ENCODE results near the gene GABBR2.
"Not testable (repeated sequence)": the region's sequence is repeated elsewhere in the genome, so short reads cannot be mapped to it uniquely, and the experiment has no call there.

Gene GABBR2

GRCh38 chr9:98288881-98289280 is 419.9 kb downstream of the GABBR2 start:
- TF ChIP-seq CTCF (IDR thresholded peaks at IDR 0.05; ENCODE audit: control insufficient read depth, extremely low read depth, insufficient read depth), result no peak
- DNase-seq (ENCODE audit: low read depth), result no peak
- H3K4me3 ChIP-seq (ENCODE audit: low read depth, low read length), result no peak overlapping the region

GRCh38 chr9:98287384-98287783 is 421.4 kb downstream of the GABBR2 start:
- no peak overlapping the region for H3K4me3 ChIP-seq (ENCODE audit: low read depth, low read length)
- DNase-seq (ENCODE audit: low read depth), result no peak
- no peak for TF ChIP-seq CTCF (IDR thresholded peaks at IDR 0.05; ENCODE audit: control insufficient read depth, extremely low read depth, insufficient read depth)

- no peak for TF ChIP-seq CTCF (IDR thresholded peaks at IDR 0.05; ENCODE audit: control insufficient read depth, extremely low read depth, insufficient read depth)
- no peak for DNase-seq (ENCODE audit: low read depth)
- no peak overlapping the region for H3K4me3 ChIP-seq (ENCODE audit: low read depth, low read length)
Observed at GRCh38 chr9:98285446-98285845, 423.3 kb downstream of the GABBR2 start.

- H3K4me3 ChIP-seq (ENCODE audit: low read depth, low read length), result no peak overlapping the region
- DNase-seq (ENCODE audit: low read depth), result no peak
- no peak for TF ChIP-seq CTCF (IDR thresholded peaks at IDR 0.05; ENCODE audit: control insufficient read depth, extremely low read depth, insufficient read depth)
Observed at GRCh38 chr9:98284754-98285153, 424.0 kb downstream of the GABBR2 start.

GRCh38 chr9:98283143-98283542 is 425.6 kb downstream of the GABBR2 start:
- DNase-seq (ENCODE audit: low read depth); H3K4me3 ChIP-seq (ENCODE audit: low read depth, low read length): not testable (repeated sequence)

GRCh38 chr9:98281281-98281680 is 427.5 kb downstream of the GABBR2 start:
- TF ChIP-seq CTCF (IDR thresholded peaks at IDR 0.05; ENCODE audit: control insufficient read depth, extremely low read depth, insufficient read depth), result no peak
- DNase-seq (ENCODE audit: low read depth), result no peak

GRCh38 chr9:98280574-98280973 is 428.2 kb downstream of the GABBR2 start:
- DNase-seq (ENCODE audit: low read depth), result no peak
- no peak overlapping the region for H3K4me3 ChIP-seq (ENCODE audit: low read depth, low read length)
- no peak for TF ChIP-seq CTCF (IDR thresholded peaks at IDR 0.05; ENCODE audit: control insufficient read depth, extremely low read depth, insufficient read depth)

More at GRCh38 chr9:98281281-98281680, 427.5 kb downstream of the GABBR2 start:
- H3K4me3 ChIP-seq (ENCODE audit: low read depth, low read length), result no peak overlapping the region

Data from LNCaP clone FGC (cell line).